Panc1 (cell line): ENCODE results near the gene CHID1. TPM values are rescaled to one million over a fixed set of nuclear protein-coding genes. Genes with fewer than 3 reads are reported as not detected.

Experiments
- ATAC-seq: fragments of 200-7000 bp; cut with Tn5 transposase; 2 replicates; pipeline ENCODE4 v1.9.1; 2020; ENCODE audit warnings: mild to moderate bottlenecking, moderate library complexity
- BruUV-seq: library from RNA; stranded (reverse); fragments of 400-500 nt; replicated peaks from 2 replicates; lab custom pipeline; 2021; lab: Mats Ljungman, UMichigan
- CTCF ChIA-PET: fragments of 300-600 bp; sonication (Branson Sonifier 250); formaldehyde crosslinking; loops from one replicate; lab custom pipeline; 2022; ENCODE audit warnings: antibody characterized with exemption; lab: Charles Lee
- POLR2A ChIA-PET: fragments of 300-600 bp; sonication (Branson Sonifier 250); formaldehyde crosslinking; loops from one replicate; lab custom pipeline; 2022; ENCODE audit warnings: antibody characterized with exemption; lab: Charles Lee
- DNase-seq: peaks from one replicate; pipeline ENCODE4 v3.0.0-alpha.2; 2010; ENCODE audit warnings: low read depth, low spot score
- H3K27ac ChIP-seq: 2 replicates; pipeline ENCODE4 v1.5.1; 2011; ENCODE audit warnings: mild to moderate bottlenecking, low read length, inconsistent platforms
- H3K27me3 ChIP-seq: fragments of 200-500 bp; sonication (Bioruptor generic); 2 replicates; pipeline ENCODE4 v1.6.0; 2014; ENCODE audit warnings: low read length, inconsistent platforms; ENCODE audit not compliant: control insufficient read depth, insufficient read depth
- H3K36me3 ChIP-seq: fragments of 200-500 bp; sonication (Bioruptor generic); 2 replicates; pipeline ENCODE4 v1.5.1; 2014; ENCODE audit warnings: inconsistent platforms, mild to moderate bottlenecking, low read length, moderate library complexity; ENCODE audit not compliant: control insufficient read depth, insufficient read depth
- H3K4me1 ChIP-seq: 2 replicates; pipeline ENCODE4 v1.5.1; 2011; ENCODE audit warnings: inconsistent platforms, mild to moderate bottlenecking, low read length, moderate library complexity; ENCODE audit not compliant: control insufficient read depth, insufficient read depth
- H3K4me3 ChIP-seq, 2 experiments: 2 replicates each; pipeline ENCODE4 v1.5.1; 2011 to 2012; ENCODE audit warnings: low read depth in 2 of 2, low read length in 2 of 2, mild to moderate bottlenecking in 2 of 2, inconsistent platforms in 1 of 2, moderate library complexity in 1 of 2
- H3K9me3 ChIP-seq: fragments of 200-500 bp; sonication (Bioruptor generic); 2 replicates; pipeline ENCODE4 v1.5.1; 2014; ENCODE audit warnings: low read depth, mild to moderate bottlenecking, inconsistent platforms, low read length, moderate library complexity; ENCODE audit not compliant: control insufficient read depth, insufficient read depth
- POLR2AphosphoS5 ChIP-seq: IDR thresholded peaks from 2 replicates; pipeline ENCODE4 v1.6.1; 2012; ENCODE audit warnings: mild to moderate bottlenecking, low read depth, low read length, moderate library complexity
- REST ChIP-seq, 2 experiments: IDR thresholded peaks; 2 replicates each; pipeline ENCODE4 v1.6.1; 2011 to 2012; ENCODE audit warnings: low read depth in 2 of 2, control low read depth in 1 of 2, low read length in 1 of 2, mild to moderate bottlenecking in 1 of 2, moderate library complexity in 1 of 2; ENCODE audit not compliant: insufficient read depth in 1 of 2
- SIN3A ChIP-seq: IDR thresholded peaks from 2 replicates; pipeline ENCODE4 v1.6.1; 2012; ENCODE audit warnings: low read depth, mild to moderate bottlenecking, low read length, moderate library complexity, borderline replicate concordance; ENCODE audit not compliant: insufficient read depth
- TCF7L2 ChIP-seq: IDR thresholded peaks from 2 replicates; pipeline ENCODE4 v1.6.1; 2011; ENCODE audit warnings: mild to moderate bottlenecking, low read depth, low read length, inconsistent platforms
- in situ Hi-C: cut with HindIII; loops from 2 replicates; pipeline ENCODE4 v1.10.0; 2016; ENCODE audit warnings: low sequenced_read_pairs, low pct_unique_long_range_greater_than_20kb
- intact Hi-C: fragments of 100-400 bp; cut with micrococcal nuclease; formaldehyde crosslinking; loops from one replicate; pipeline ENCODE4 v1.10.0; 2022; ENCODE audit not compliant: unreplicated experiment
- total RNA-seq: library from RNA; stranded (reverse); gene quantifications from one replicate; pipeline ENCODE4 v1.2.1, GENCODE V29; 2021; ENCODE audit not compliant: unreplicated experiment
- TF ChIP-seq, protein P1 (sequence below): fragments of 450-650 bp; IDR thresholded peaks from 2 replicates; pipeline ENCODE4 v1.5.1; 2017; ENCODE audit warnings: mild to moderate bottlenecking

CHID1 gene
- total RNA-seq, 1 experiment from 2014 or later: 224 TPM

GRCh38 chr11:867856-868358 is 42.7 kb downstream of the CHID1 start:
- ChIA-PET POLR2A (no interaction called here), CTCF (interaction anchor here (0.6 to 1.2 kb wide), 3 partner anchors 171 to 184 kb away, joined by 4 to 6 read pairs (median 6); no protein-coding TSS in a partner anchor)
- H3K4me1 ChIP-seq: peaks cover 52% of the 10 kb centered on the region
- TF ChIP-seq, protein P1, sequence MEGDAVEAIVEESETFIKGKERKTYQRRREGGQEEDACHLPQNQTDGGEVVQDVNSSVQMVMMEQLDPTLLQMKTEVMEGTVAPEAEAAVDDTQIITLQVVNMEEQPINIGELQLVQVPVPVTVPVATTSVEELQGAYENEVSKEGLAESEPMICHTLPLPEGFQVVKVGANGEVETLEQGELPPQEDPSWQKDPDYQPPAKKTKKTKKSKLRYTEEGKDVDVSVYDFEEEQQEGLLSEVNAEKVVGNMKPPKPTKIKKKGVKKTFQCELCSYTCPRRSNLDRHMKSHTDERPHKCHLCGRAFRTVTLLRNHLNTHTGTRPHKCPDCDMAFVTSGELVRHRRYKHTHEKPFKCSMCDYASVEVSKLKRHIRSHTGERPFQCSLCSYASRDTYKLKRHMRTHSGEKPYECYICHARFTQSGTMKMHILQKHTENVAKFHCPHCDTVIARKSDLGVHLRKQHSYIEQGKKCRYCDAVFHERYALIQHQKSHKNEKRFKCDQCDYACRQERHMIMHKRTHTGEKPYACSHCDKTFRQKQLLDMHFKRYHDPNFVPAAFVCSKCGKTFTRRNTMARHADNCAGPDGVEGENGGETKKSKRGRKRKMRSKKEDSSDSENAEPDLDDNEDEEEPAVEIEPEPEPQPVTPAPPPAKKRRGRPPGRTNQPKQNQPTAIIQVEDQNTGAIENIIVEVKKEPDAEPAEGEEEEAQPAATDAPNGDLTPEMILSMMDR: no peak
- TF ChIP-seq POLR2AphosphoS5 (peak; percentile 72), SIN3A (peak; percentile 77; the same call in 1 of the 2 replicates)
- H3K9me3 ChIP-seq: no peaks in the 10 kb centered on the region
- ATAC-seq (no peak), DNase-seq (no peak)
- intact Hi-C loops: no loop called here
- H3K27me3 ChIP-seq: no peaks in the 10 kb centered on the region
- H3K27ac ChIP-seq: no peak overlapping the region
- no peak overlapping the region for H3K4me3 ChIP-seq
- in situ Hi-C loops: no loop called here
- BruUV-seq: no TSS peak
- H3K36me3 ChIP-seq: no peaks in the 10 kb centered on the region

DNA sequence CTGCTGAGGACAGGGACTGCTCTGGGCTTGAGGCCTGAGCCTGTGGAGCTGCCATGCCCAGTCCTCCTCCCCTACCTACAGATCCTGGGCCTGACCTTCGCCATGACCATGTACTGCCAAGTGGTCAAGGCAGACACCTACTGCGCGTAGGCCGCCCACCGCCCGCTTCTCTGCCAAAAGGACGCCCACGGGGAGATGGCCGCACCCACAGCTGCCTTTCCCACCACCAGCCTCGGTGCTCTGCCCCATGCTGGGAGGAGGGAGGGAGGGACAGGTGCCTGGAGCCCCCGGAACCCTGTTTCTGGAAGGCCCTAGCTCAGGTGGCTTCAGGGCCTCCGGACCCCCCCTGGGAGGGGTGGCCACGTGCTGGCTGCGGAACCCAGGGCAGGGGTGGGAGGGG is 44.1 kb downstream of the CHID1 start:
- TF ChIP-seq, protein P1: no peak
- TF ChIP-seq REST (IDR thresholded peaks at IDR 0.05; ENCODE audit: insufficient read depth in 1 of 2, low read depth in 2 of 2, low read length in 1 of 2) (no peak), TCF7L2 (no peak), SIN3A (no peak), POLR2AphosphoS5 (peak; percentile 60; the same call in 1 of the 2 replicates)
- BruUV-seq: TSS peak; percentile 85
- CTCF ChIA-PET: no interaction called here
- Histone ChIP-seq H3K4me3 (no peak overlapping the region), H3K36me3 (no peaks in the 10 kb centered on the region), H3K4me1 (peaks cover 64% of the 10 kb centered on the region), H3K27ac (peak overlapping the region; percentile 60; the same call in 1 of the 2 replicates), H3K9me3 (no peaks in the 10 kb centered on the region), H3K27me3 (no peaks in the 10 kb centered on the region)
- POLR2A ChIA-PET: interaction anchor here (0.7 to 1.0 kb wide), 2 partner anchors 20 to 32 kb away, joined by 4 to 6 read pairs; no protein-coding TSS in a partner anchor
- ATAC-seq (peak; percentile 7), DNase-seq (no peak)
- intact Hi-C loops: no loop called here
- in situ Hi-C loops: no loop called here
